Astrocyte of the cerebellum (primary cell): ENCODE results near the gene ARPP19.
A peak's percentile ranks its signal among the peaks of the same experiment; 100 is the strongest.

Experiments
- DNase-seq: peaks from one replicate; pipeline ENCODE4 v3.0.0-alpha.2; 2011; ENCODE audit warnings: low read depth
- H3K4me3 ChIP-seq: 2 replicates; pipeline ENCODE4 v1.5.1; 2011; ENCODE audit warnings: mild to moderate bottlenecking, low read depth, low read length, moderate library complexity
- in situ Hi-C: cut with HindIII; loops from 2 replicates; pipeline ENCODE4 v1.10.0; 2017; ENCODE audit warnings: low sequenced_read_pairs
- TF ChIP-seq, protein P1 (sequence below): IDR thresholded peaks from 2 replicates; pipeline ENCODE4 v1.5.1; 2012; ENCODE audit warnings: low read length, low read depth, moderate library complexity, mild to moderate bottlenecking; ENCODE audit errors: missing control alignments

The ARPP19 gene

DNA sequence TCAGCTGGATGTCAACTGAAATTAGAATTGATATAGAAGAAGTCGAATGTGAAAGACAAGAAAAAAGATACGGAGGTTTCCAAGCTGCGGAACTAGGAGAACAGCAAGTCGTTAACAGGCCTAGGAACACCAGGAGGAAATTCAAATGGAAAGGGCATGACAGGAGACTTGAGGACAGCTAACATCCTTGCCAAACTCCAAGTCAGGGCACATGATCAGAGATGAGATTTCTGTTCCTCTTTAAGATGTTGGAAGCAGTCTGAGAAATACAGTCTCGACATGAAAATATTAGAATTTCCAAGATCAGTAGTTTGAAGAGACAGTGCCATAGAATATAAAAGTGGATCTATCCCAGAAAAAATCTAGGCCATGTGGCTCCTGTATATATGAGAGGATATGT lies 45.2 kb downstream of the ARPP19 start:
- no peak overlapping the region for H3K4me3 ChIP-seq
- TF ChIP-seq, protein P1, sequence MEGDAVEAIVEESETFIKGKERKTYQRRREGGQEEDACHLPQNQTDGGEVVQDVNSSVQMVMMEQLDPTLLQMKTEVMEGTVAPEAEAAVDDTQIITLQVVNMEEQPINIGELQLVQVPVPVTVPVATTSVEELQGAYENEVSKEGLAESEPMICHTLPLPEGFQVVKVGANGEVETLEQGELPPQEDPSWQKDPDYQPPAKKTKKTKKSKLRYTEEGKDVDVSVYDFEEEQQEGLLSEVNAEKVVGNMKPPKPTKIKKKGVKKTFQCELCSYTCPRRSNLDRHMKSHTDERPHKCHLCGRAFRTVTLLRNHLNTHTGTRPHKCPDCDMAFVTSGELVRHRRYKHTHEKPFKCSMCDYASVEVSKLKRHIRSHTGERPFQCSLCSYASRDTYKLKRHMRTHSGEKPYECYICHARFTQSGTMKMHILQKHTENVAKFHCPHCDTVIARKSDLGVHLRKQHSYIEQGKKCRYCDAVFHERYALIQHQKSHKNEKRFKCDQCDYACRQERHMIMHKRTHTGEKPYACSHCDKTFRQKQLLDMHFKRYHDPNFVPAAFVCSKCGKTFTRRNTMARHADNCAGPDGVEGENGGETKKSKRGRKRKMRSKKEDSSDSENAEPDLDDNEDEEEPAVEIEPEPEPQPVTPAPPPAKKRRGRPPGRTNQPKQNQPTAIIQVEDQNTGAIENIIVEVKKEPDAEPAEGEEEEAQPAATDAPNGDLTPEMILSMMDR, result no peak
- in situ Hi-C loops, result no loop called here
- no peak for DNase-seq

DNA sequence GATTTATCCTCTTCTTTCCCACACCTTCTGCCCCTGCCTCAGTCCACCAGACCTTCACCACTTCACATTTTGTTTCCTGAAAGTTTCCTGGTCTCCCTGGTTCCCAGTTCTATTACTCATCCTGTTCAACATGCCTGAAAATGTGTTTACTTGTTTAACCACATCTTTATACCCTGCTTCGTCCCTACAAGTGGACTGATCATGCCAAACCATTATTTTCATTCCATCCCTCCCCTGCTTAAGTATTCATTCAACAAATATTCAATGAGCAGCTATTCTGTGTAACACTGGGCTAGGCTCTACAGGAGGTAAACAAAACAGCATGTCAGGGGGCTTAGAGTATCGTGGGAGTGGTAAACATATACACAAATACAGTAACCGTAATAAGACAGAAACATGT lies 45.6 kb downstream of the ARPP19 start:
- in situ Hi-C loops, result no loop called here
- TF ChIP-seq, protein P1, result no peak
- H3K4me3 ChIP-seq, result no peak overlapping the region
- DNase-seq, result peak; percentile 86

DNA sequence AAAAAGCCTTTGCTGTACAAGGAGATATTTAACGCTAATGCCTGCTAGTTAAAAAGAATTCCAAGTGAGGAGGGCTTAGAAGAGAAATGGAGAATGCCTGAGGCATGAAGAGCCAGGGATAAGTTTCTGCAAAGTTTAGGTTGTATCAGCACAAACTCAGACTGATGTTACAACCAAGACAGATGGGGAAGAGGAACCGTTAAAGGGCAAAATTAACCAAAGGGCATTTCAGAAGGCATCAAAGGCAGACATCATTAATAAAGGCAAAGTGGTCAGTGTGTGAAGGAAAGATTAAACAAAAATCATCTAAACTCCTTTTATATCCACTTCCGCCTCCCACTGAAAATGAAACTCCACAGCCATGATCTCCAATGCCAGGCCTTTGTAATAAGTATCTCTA lies 47.1 kb downstream of the ARPP19 start:
- no peak for DNase-seq
- in situ Hi-C loops, result no loop called here
- no peak overlapping the region for H3K4me3 ChIP-seq
- TF ChIP-seq, protein P1, result no peak

DNA sequence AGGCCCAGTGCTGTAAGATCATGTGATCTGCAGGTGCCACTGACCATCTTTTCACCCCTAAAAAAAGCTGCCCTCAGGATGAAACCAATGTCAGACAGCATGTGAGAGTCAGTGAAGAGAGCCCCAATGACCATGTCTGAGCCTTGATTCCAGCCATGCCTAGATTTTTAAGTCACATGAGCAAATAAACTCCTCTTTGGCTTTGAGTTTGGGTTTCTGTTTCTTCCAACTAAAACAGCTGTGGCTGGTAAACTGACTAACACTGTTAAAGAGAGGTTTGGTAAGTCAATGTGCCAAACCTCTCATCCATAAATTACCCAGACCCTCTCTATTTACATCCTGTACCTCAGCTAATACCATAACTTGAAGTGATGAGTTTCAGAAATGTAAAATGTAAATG lies 48.4 kb downstream of the ARPP19 start:
- H3K4me3 ChIP-seq, result no peak overlapping the region
- no peak for DNase-seq
- in situ Hi-C loops, result no loop called here
- TF ChIP-seq, protein P1, result no peak

DNA sequence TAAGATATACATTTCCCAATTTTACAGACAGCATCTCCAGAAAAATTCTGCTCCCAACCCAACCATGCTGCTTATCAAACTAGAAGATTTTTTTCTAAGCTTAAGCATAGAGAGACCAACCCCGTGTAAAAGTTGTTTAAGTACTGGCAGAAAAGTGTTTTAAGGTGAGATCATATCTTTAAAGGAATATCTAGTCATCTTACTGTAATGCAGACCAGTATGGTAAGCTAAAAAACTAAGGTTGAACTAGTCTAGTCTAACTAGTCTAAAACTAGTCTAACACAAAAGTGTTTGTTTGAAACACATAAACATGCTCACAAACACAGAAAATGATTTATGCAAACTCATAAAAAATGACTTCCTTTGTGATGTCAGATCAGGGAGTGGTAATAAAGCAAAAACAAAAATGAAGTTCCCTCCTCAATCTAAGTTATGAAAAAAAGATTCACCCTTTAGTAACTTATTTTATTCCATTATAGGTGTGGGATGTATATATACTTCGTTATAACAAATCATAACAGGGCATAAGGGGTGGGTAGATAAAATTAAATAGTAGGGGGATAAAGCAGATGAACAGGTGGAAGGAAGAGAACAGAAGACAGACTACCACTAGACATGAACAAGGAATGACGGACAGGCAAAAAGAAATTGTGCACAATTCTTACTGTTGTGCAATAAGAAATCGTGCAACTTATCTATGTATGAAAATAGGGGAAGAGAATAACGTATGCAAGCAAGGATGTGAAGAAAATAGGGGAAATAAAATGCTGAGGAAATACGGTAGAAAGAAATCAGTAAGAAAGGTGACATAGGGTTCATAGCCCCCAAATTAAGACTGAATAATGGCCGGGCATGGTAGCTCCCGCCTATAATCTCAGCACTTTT lies 50.1 kb downstream of the ARPP19 start:
- in situ Hi-C loops, result no loop called here
- no peak for DNase-seq
- TF ChIP-seq, protein P1, result no peak
- H3K4me3 ChIP-seq, result no peak overlapping the region

DNA sequence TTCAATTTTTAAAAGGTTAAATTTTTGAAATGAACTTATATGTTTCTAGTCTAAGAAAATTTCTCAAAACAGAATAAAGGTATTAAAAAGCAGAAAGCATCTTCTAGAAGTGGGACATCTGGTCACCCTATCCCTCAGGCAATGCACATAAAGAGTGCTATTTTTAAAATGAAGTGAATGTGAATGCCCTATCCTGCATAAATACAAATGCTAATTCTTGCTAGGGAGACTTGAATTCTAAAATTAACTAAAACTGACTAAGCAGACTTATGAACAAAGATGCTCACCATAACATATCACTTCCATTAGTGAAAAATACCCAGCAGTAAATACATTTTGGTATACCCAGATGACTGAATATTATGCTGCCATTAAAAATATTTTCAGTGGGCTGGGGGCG lies 51.8 kb downstream of the ARPP19 start:
- TF ChIP-seq, protein P1, result no peak
- DNase-seq, result no peak
- in situ Hi-C loops, result no loop called here
- no peak overlapping the region for H3K4me3 ChIP-seq

DNA sequence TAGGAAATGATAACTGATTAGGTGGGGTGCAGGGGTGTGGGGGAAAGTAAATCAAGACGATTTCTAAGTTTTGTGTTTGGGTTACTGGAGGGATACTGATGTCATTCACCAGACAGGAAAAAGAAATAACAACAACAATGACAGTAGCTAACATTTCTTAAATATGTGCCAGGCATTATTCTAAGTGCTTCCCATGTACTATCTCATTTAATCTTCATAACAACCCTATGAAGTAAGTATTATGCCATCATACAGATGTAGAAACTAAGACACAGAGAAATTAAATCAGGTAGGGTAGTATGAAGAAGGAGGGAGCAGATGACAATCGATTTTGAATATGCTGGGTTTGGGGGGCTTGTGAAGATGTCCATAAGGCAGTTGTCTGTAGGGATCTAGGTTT lies 53.5 kb downstream of the ARPP19 start:
- H3K4me3 ChIP-seq, result no peak overlapping the region
- TF ChIP-seq, protein P1, result no peak
- DNase-seq, result no peak
- in situ Hi-C loops, result no loop called here
